ENCODE results near the gene RAB27A. TPM values are rescaled to one million over a fixed set of nuclear protein-coding genes. Genes with fewer than 3 reads are reported as not detected.
A peak's percentile ranks its signal among the peaks of the same experiment; 100 is the strongest.

RAB27A gene
- polyA plus RNA-seq, 1 donor (not counting 4 experiments of a cell fraction or from before 2014, with no cell fraction given): 10.8 TPM

DNA sequence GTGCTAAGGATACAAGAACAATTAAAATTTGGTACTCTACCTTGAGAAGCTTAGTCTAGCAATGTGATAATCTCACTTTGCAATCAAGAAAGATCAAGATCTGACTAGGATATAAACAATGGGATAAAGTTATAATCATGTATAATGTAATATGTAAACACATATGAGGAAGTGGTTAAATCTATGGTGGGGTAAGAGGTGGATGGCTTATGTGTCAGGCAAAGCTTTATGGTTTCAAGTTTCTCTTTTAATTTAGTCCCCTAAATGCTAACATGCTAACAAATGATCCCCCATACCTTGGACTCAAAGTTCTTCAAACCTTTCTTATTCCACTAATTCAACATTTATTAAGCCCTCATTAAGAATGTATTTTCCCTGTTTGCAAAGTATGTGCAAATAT, 95.4 kb downstream of the RAB27A start:
- Histone ChIP-seq H3K4me1 (ENCODE audit: control insufficient read depth, extremely low read depth, insufficient read depth, low read length) (peaks cover 16% of the 10 kb centered on the region), H2AFZ (ENCODE audit: control insufficient read depth, low read length) (no peak overlapping the region), H3K27ac (ENCODE audit: control insufficient read depth, insufficient read depth, low read length) (no peak overlapping the region), H3K27me3 (ENCODE audit: control insufficient read depth, extremely low read depth, insufficient read depth, low read length) (no peaks in the 10 kb centered on the region), H3K4me2 (ENCODE audit: control insufficient read depth, extremely low read depth, insufficient read depth, low read depth, low read length) (peak overlapping the region; percentile 86), H3K79me2 (ENCODE audit: control insufficient read depth, insufficient read depth, low read length) (peaks cover 65% of the 10 kb centered on the region), H3K9me1 (ENCODE audit: control insufficient read depth, extremely low read depth, insufficient read depth, low read length) (no peaks in the 10 kb centered on the region), H4K20me1 (ENCODE audit: control insufficient read depth, extremely low read depth, insufficient read depth, low read length) (peaks cover 5% of the 10 kb centered on the region), H3K9ac (ENCODE audit: control insufficient read depth, extremely low read depth, insufficient read depth, low read length) (no peak overlapping the region), H3K36me3 (ENCODE audit: control insufficient read depth in 2 of 2, extremely low read depth in 1 of 2, insufficient read depth in 2 of 2, low read length in 2 of 2) (peaks cover 7 to 17% of the 10 kb centered on the region in 2 experiments), H3K4me3 (ENCODE audit: control insufficient read depth in 2 of 3, extremely low read depth in 1 of 3, insufficient read depth in 2 of 3, low read depth in 1 of 3, low read length in 3 of 3) (no peak overlapping the region), H3K9me3 (ENCODE audit: control insufficient read depth, low read depth, low read length) (no peaks in the 10 kb centered on the region)
- dilution Hi-C loops (cut with MboI; ENCODE audit: extremely low pct_ligation_motif_present, low sequenced_read_pairs): no loop called here
- FAIRE-seq: peak; percentile 46
- no peak for DNase-seq (ENCODE audit: low read depth, low spot score)
- TF ChIP-seq, protein P1, sequence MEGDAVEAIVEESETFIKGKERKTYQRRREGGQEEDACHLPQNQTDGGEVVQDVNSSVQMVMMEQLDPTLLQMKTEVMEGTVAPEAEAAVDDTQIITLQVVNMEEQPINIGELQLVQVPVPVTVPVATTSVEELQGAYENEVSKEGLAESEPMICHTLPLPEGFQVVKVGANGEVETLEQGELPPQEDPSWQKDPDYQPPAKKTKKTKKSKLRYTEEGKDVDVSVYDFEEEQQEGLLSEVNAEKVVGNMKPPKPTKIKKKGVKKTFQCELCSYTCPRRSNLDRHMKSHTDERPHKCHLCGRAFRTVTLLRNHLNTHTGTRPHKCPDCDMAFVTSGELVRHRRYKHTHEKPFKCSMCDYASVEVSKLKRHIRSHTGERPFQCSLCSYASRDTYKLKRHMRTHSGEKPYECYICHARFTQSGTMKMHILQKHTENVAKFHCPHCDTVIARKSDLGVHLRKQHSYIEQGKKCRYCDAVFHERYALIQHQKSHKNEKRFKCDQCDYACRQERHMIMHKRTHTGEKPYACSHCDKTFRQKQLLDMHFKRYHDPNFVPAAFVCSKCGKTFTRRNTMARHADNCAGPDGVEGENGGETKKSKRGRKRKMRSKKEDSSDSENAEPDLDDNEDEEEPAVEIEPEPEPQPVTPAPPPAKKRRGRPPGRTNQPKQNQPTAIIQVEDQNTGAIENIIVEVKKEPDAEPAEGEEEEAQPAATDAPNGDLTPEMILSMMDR (optimal IDR thresholded peaks at IDR 0.05 in 1 of 3, IDR thresholded peaks at IDR 0.05 in 1 of 3, conservative IDR thresholded peaks at IDR 0.05 in 1 of 3; ENCODE audit: extremely low read depth in 1 of 3, insufficient read depth in 2 of 3, low read length in 3 of 3): no peak
- no peak for TF ChIP-seq EZH2 (IDR thresholded peaks at IDR 0.05; ENCODE audit: low read length)

DNA sequence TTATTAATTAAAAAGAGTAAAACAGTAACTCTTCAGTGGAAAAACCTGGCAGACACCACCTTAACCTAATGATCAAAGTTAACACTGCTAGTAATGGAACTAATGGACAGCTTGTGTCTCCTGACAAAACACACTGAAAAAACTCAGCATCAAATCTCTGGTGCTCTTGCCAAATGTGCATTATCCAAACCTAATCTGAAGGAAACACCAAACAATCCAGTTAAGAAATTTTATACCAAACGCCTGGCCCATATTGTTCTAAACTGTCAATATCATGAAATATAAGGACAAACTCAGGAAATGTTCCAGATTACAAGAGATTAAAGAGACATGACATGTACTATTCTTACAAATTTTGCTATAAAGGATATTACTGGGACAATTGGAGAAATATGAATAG, 103.3 kb downstream of the RAB27A start:
- no peak overlapping the region for H3K9ac ChIP-seq (ENCODE audit: control insufficient read depth, extremely low read depth, insufficient read depth, low read length)
- no peak overlapping the region for H2AFZ ChIP-seq (ENCODE audit: control insufficient read depth, low read length)

More for the DNA sequence above, 103.3 kb downstream of the RAB27A start:
- Histone ChIP-seq H3K36me3 (ENCODE audit: control insufficient read depth in 2 of 2, extremely low read depth in 1 of 2, insufficient read depth in 2 of 2, low read length in 2 of 2) (peaks cover 10 to 12% of the 10 kb centered on the region in 2 experiments), H3K27ac (ENCODE audit: control insufficient read depth, insufficient read depth, low read length) (no peak overlapping the region), H3K4me3 (ENCODE audit: control insufficient read depth in 2 of 3, extremely low read depth in 1 of 3, insufficient read depth in 2 of 3, low read depth in 1 of 3, low read length in 3 of 3) (no peak overlapping the region), H3K9me1 (ENCODE audit: control insufficient read depth, extremely low read depth, insufficient read depth, low read length) (no peaks in the 10 kb centered on the region), H4K20me1 (ENCODE audit: control insufficient read depth, extremely low read depth, insufficient read depth, low read length) (peaks cover 3% of the 10 kb centered on the region), H3K4me2 (ENCODE audit: control insufficient read depth, extremely low read depth, insufficient read depth, low read depth, low read length) (no peak overlapping the region), H3K9me3 (ENCODE audit: control insufficient read depth, low read depth, low read length) (no peaks in the 10 kb centered on the region), H3K79me2 (ENCODE audit: control insufficient read depth, insufficient read depth, low read length) (peaks cover 47% of the 10 kb centered on the region), H3K27me3 (ENCODE audit: control insufficient read depth, extremely low read depth, insufficient read depth, low read length) (no peaks in the 10 kb centered on the region), H3K4me1 (ENCODE audit: control insufficient read depth, extremely low read depth, insufficient read depth, low read length) (no peaks in the 10 kb centered on the region)
- dilution Hi-C loops (cut with MboI; ENCODE audit: extremely low pct_ligation_motif_present, low sequenced_read_pairs): no loop called here
- DNase-seq (ENCODE audit: low read depth, low spot score) (no peak), FAIRE-seq (no peak)
- TF ChIP-seq EZH2 (IDR thresholded peaks at IDR 0.05; ENCODE audit: low read length): no peak
- TF ChIP-seq, protein P1 (optimal IDR thresholded peaks at IDR 0.05 in 1 of 3, IDR thresholded peaks at IDR 0.05 in 1 of 3, conservative IDR thresholded peaks at IDR 0.05 in 1 of 3; ENCODE audit: extremely low read depth in 1 of 3, insufficient read depth in 2 of 3, low read length in 3 of 3): no peak
